Loucy (cell line): Measurements from ENCODE around the gene PGK1.
"Not testable (repeated sequence)": the region's sequence is repeated elsewhere in the genome, so short reads cannot be mapped to it uniquely, and the experiment has no call there.

Source experiments
- H2AFZ ChIP-seq: fragments of 200-600 bp; sonication (generic); 2 replicates; pipeline ENCODE4 v1.6.0; 2016; ENCODE audit warnings: antibody characterized with exemption, mild to moderate bottlenecking, low read length, moderate library complexity
- H3F3A ChIP-seq: fragments of 200-600 bp; 2 replicates; pipeline ENCODE4 v1.6.0; 2016; ENCODE audit warnings: antibody characterized with exemption, low read depth, mild to moderate bottlenecking
- H3K27me3 ChIP-seq: fragments of 200-600 bp; sonication (generic); 2 replicates; pipeline ENCODE4 v1.6.1; 2014; ENCODE audit warnings: low read length, mild to moderate bottlenecking; ENCODE audit not compliant: insufficient read depth, poor library complexity, severe bottlenecking
- H3K36me3 ChIP-seq: fragments of 200-600 bp; sonication (generic); 2 replicates; pipeline ENCODE4 v1.6.1; 2016; ENCODE audit warnings: low read length; ENCODE audit not compliant: insufficient read depth
- H3K4me1 ChIP-seq: fragments of 200-600 bp; sonication (generic); 2 replicates; pipeline ENCODE4 v1.5.1; 2014; ENCODE audit warnings: low read length, mild to moderate bottlenecking; ENCODE audit not compliant: insufficient read depth, poor library complexity, severe bottlenecking
- H3K4me2 ChIP-seq: fragments of 200-600 bp; sonication (generic); 2 replicates; pipeline ENCODE4 v1.6.0; 2014; ENCODE audit warnings: antibody characterized with exemption, low read length, low read depth, mild to moderate bottlenecking; ENCODE audit not compliant: poor library complexity, severe bottlenecking
- H3K4me3 ChIP-seq: fragments of 200-600 bp; sonication (generic); 2 replicates; pipeline ENCODE4 v1.5.1; 2014; ENCODE audit warnings: low read length, mild to moderate bottlenecking, mixed read lengths; ENCODE audit not compliant: poor library complexity, severe bottlenecking
- H3K79me2 ChIP-seq: fragments of 200-600 bp; sonication (generic); 2 replicates; pipeline ENCODE4 v1.6.1; 2014; ENCODE audit warnings: low read length; ENCODE audit not compliant: insufficient read depth
- H3K9ac ChIP-seq: fragments of 200-600 bp; sonication (generic); 2 replicates; pipeline ENCODE4 v1.6.0; 2014; ENCODE audit warnings: mild to moderate bottlenecking, low read depth, low read length, moderate library complexity; ENCODE audit not compliant: poor library complexity, severe bottlenecking
- H3K9me2 ChIP-seq: fragments of 200-600 bp; sonication (generic); replicated peaks from 2 replicates; pipeline ENCODE4 v1.6.1; 2016; ENCODE audit warnings: low read depth, low read length, mixed read lengths
- H3K9me3 ChIP-seq: fragments of 200-600 bp; sonication (generic); 2 replicates; pipeline ENCODE4 v1.6.1; 2014; ENCODE audit warnings: mild to moderate bottlenecking, antibody characterized with exemption, low read length, low read depth; ENCODE audit not compliant: insufficient read depth
- H4K20me1 ChIP-seq: fragments of 200-600 bp; sonication (generic); 2 replicates; pipeline ENCODE4 v1.6.0; 2014; ENCODE audit warnings: antibody characterized with exemption, low read length, mild to moderate bottlenecking; ENCODE audit not compliant: insufficient read depth, poor library complexity, severe bottlenecking
- CTCF ChIP-seq: fragments of 200-600 bp; sonication (generic); conservative IDR thresholded peaks from 2 replicates; pipeline ENCODE4 v1.5.1; 2014; ENCODE audit warnings: mild to moderate bottlenecking, antibody characterized with exemption, low read length
- EZH2phosphoT487 ChIP-seq: fragments of 200-600 bp; IDR thresholded peaks from 2 replicates; pipeline ENCODE4 v1.6.1; 2018; ENCODE audit warnings: antibody characterized with exemption, mild to moderate bottlenecking, moderate library complexity, borderline replicate concordance

The PGK1 gene

GRCh38 chrX:78139160-78140123 lies 35.4 kb downstream of the PGK1 start, which contains the start of gene TAF9B:
Gene TAF9B (minus strand): TSS chrX:78139650. CDS start chrX:78139611, 39 bp downstream.
- Histone ChIP-seq H3K4me3 (peak within 1 kb of the TSS; percentile 88), H3K36me3 (no peaks in the 10 kb centered on the region), H3F3A (no peaks in the 10 kb centered on the region), H3K4me2 (peak within 1 kb of the TSS; percentile 85), H3K9me3 (no peaks in the 10 kb centered on the region), H3K9me2 (no peaks in the 10 kb centered on the region), H3K27me3 (no peaks in the 10 kb centered on the region), H4K20me1 (no peaks in the 10 kb centered on the region), H3K9ac (peak within 1 kb of the TSS; percentile 78), H3K79me2 (0 out of 2 replicates have a peak, but pooled peaks cover 5% of the 10 kb centered on the region), H3K4me1 (no peaks in the 10 kb centered on the region), H2AFZ (peak within 1 kb of the TSS; percentile 92)
- TF ChIP-seq CTCF (no peak), EZH2phosphoT487 (no peak)

DNA sequence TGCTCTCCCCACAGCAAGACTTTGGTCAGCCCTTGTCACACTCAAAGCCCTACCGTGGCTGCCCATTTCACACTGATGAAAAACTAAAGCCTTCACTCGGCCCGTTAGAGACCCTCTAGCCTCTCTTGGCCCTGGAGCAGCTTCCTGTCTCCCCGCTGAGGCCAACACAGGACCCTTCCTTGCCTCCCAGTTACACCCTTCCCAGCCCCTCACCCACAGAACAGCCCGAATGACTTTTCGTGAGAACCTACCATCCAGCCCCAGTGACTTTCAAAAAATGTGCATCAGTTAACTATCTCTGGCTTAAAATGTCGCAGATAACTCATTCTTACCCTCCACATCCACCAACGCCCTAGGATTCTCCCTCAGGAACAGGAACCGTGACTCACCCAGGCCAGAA lies 36.2 kb downstream of the PGK1 start:
- Histone ChIP-seq H3K4me2 (peak overlapping the region; percentile 85), H3K9ac (peak overlapping the region; percentile 78), H2AFZ (no peak overlapping the region), H3K36me3 (no peaks in the 10 kb centered on the region), H3K9me2 (no peaks in the 10 kb centered on the region), H4K20me1 (no peaks in the 10 kb centered on the region), H3K27me3 (no peaks in the 10 kb centered on the region), H3K4me1 (no peaks in the 10 kb centered on the region), H3F3A (no peaks in the 10 kb centered on the region), H3K9me3 (no peaks in the 10 kb centered on the region), H3K4me3 (peak overlapping the region; percentile 88), H3K79me2 (0 out of 2 replicates have a peak, but pooled peaks cover 5% of the 10 kb centered on the region)
- TF ChIP-seq CTCF = no peak
- no peak for TF ChIP-seq EZH2phosphoT487

- H4K20me1 ChIP-seq = not testable (repeated sequence)
Measured at GRCh38 chrX:78147002-78147540, 43.0 kb downstream of the PGK1 start.

GRCh38 chrX:78157373-78157772 lies 53.3 kb downstream of the PGK1 start:
- H3K36me3 ChIP-seq, H3K4me1 ChIP-seq, H3F3A ChIP-seq, H2AFZ ChIP-seq, H3K27me3 ChIP-seq, H3K9ac ChIP-seq, H4K20me1 ChIP-seq, H3K79me2 ChIP-seq, H3K4me2 ChIP-seq, H3K4me3 ChIP-seq, H3K9me3 ChIP-seq, H3K9me2 ChIP-seq: not testable (repeated sequence)

More at GRCh38 chrX:78147002-78147540, 43.0 kb downstream of the PGK1 start:
- H3K4me2 ChIP-seq, H3K9ac ChIP-seq, H3K4me1 ChIP-seq, H3K36me3 ChIP-seq, H2AFZ ChIP-seq, H3K4me3 ChIP-seq, H3F3A ChIP-seq, H3K79me2 ChIP-seq, H3K9me3 ChIP-seq, H3K27me3 ChIP-seq, H3K9me2 ChIP-seq: not testable (repeated sequence)

DNA sequence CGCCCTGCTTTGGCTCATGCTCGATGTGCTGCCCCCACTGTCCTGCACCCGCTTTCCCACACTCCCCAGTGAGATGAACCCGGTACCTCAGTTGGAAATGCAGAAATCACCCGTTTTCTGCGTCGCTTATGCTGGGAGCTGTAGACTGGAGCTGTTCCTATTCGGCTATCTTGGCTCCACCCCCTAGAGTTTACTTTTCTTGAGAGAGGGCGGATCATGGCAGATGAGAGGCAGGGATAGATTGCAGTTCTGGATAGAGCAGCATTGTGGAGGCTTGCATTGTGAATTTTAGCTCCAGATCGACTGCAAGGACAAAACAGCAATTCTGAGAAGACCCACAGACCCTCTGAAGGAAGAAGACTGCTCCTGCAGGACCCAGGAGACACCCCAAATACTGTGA lies 53.8 kb downstream of the PGK1 start:
- not testable (repeated sequence) for H4K20me1 ChIP-seq, H3K4me1 ChIP-seq, H3K9me2 ChIP-seq, H3F3A ChIP-seq, H3K9ac ChIP-seq, H3K4me2 ChIP-seq, H3K9me3 ChIP-seq, H2AFZ ChIP-seq, H3K79me2 ChIP-seq, H3K36me3 ChIP-seq, H3K4me3 ChIP-seq, H3K27me3 ChIP-seq

- not testable (repeated sequence) for H3K79me2 ChIP-seq, H3K27me3 ChIP-seq, H4K20me1 ChIP-seq
Measured at GRCh38 chrX:78160711-78161110, 56.7 kb downstream of the PGK1 start.

More at GRCh38 chrX:78160711-78161110, 56.7 kb downstream of the PGK1 start:
- not testable (repeated sequence) for H3K36me3 ChIP-seq, H3F3A ChIP-seq, H3K9me2 ChIP-seq, H3K9me3 ChIP-seq, H2AFZ ChIP-seq, H3K4me1 ChIP-seq, H3K4me2 ChIP-seq, H3K9ac ChIP-seq, H3K4me3 ChIP-seq
